ENCODE data around the gene AQP12B. TPM values are rescaled to one million over a fixed set of nuclear protein-coding genes. Genes with fewer than 3 reads are reported as not detected.

Gene AQP12B
- total and polyA plus RNA-seq, 2 of the 8 experiments (the other 6 are each of a cell fraction or from before 2014, with no cell fraction given), result not detected

DNA sequence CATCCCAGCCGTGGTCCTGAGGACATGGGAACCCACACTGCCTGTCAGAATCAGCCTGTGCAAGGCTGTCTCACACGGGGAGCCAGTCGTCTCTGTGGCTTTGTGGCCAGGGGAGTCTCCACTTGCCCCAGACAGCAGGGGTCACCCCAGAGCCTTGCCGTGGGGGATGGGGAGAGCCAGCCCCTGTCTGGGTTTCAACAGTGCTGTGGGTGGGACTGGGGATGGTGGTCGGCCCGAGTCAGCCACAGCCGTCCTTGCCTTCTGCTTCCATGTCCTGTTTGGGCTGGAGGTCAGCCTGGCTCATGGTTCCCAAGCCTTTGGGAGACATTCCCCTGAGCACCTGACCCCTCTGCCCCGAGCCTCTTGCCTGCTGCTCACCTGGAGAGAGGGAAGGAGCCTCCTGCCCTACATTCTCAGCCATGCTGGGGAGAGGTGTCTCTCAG is 37.8 kb downstream of the AQP12B start:
- Histone ChIP-seq H2BK5ac (ENCODE audit: low read depth, low read length) (no peak overlapping the region), H3K4ac (replicated peaks; ENCODE audit: insufficient read length, low read depth, low read length) (no peak overlapping the region), H3K79me2 (ENCODE audit: control insufficient read depth in 1 of 2, insufficient read depth in 2 of 2, low read length in 2 of 2) (no peaks in the 10 kb centered on the region), H3K9me3 (ENCODE audit: insufficient read depth in 2 of 2, low read depth in 1 of 2, low read length in 1 of 2) (no peaks in the 10 kb centered on the region), H2BK15ac (ENCODE audit: low read length) (no peak overlapping the region), H3K4me1 (replicated peaks in 1 of 4; ENCODE audit: control insufficient read depth in 3 of 4, insufficient read depth in 4 of 4, low read length in 3 of 4) (peaks cover 0 to 10% (median 6%) of the 10 kb centered on the region in 4 experiments; a peak in 5 of 7 replicates), H4K91ac (replicated peaks; ENCODE audit: insufficient read length, low read length) (no peak overlapping the region), H3K4me3 (ENCODE audit: extremely low read depth in 1 of 4, insufficient read depth in 2 of 4, low read depth in 3 of 4, low read length in 4 of 4) (no peak overlapping the region), H4K20me1 (replicated peaks in 1 of 2; ENCODE audit: control insufficient read depth in 1 of 2, insufficient read depth in 2 of 2, low read length in 2 of 2) (no peaks in the 10 kb centered on the region), H3K36me3 (ENCODE audit: control insufficient read depth in 2 of 4, insufficient read depth in 4 of 4, low read length in 3 of 4) (no peaks in the 10 kb centered on the region), H4K5ac (ENCODE audit: insufficient read length, low read depth, low read length) (no peak overlapping the region), H2AFZ (ENCODE audit: low read length) (no peak overlapping the region), H3K27me3 (replicated peaks in 1 of 4; ENCODE audit: control insufficient read depth in 3 of 4, extremely low read depth in 1 of 4, insufficient read depth in 3 of 4, low read length in 3 of 4) (peaks cover 0 to 4% (median 2%) of the 10 kb centered on the region in 4 experiments; a peak in 2 of 7 replicates), H2AK5ac (ENCODE audit: low read depth, low read length) (no peak overlapping the region), H3K27ac (ENCODE audit: low read depth, low read length) (no peak overlapping the region), H4K8ac (ENCODE audit: extremely low read depth, insufficient read depth, low read length) (no peak overlapping the region), H2BK20ac (ENCODE audit: low read length) (no peak overlapping the region), H2BK12ac (ENCODE audit: low read depth, low read length) (no peak overlapping the region), H3K9ac (replicated peaks in 1 of 4; ENCODE audit: extremely low read depth in 1 of 4, low read depth in 3 of 4, low read length in 3 of 4) (no peak overlapping the region), H3K4me2 (ENCODE audit: insufficient read depth in 1 of 2, low read depth in 2 of 2, low read length in 2 of 2) (no peak overlapping the region), H3K79me1 (ENCODE audit: low read depth, low read length) (no peaks in the 10 kb centered on the region), H3K23ac (ENCODE audit: insufficient read length) (no peak overlapping the region), H3K14ac (ENCODE audit: insufficient read length) (no peak overlapping the region), H3K23me2 (ENCODE audit: low read depth, low read length) (no peaks in the 10 kb centered on the region), H3K18ac (ENCODE audit: extremely low read depth, low read length) (no peak overlapping the region), H3K56ac (replicated peaks; ENCODE audit: insufficient read length, low read depth, low read length) (no peak overlapping the region), H2BK120ac (replicated peaks; ENCODE audit: low read depth, low read length) (no peak overlapping the region)
- DNase-seq (ENCODE audit: low read depth in 1 of 2, low spot score in 2 of 2), result peak in 1 of 2 experiments; percentile 32
- TF ChIP-seq CTCF (IDR thresholded peaks at IDR 0.05; ENCODE audit: control extremely low read depth in 1 of 3, insufficient read depth in 1 of 3, low read depth in 1 of 3, low read length in 3 of 3) (peak in 1 of 3 experiments; percentile 8; a peak in 1 of 4 replicates), SAP30 (IDR thresholded peaks at IDR 0.05; ENCODE audit: insufficient read depth, insufficient replicate concordance, low read length) (no peak)
- POLR2A ChIA-PET (ENCODE audit: partially characterized antibody), result no interaction called here
- FAIRE-seq, result no peak
- 84% methylated on average over 7 of the region's 8 CpGs; no CpG with 5 or more reads in 1 of the 2 experiments for WGBS, 2 experiments (ENCODE audit: extremely low coverage in 1 of 2, insufficient coverage in 1 of 2, insufficient read length in 1 of 2, insufficient replicate concordance in 2 of 2, low coverage in 1 of 2, low lambda C conversion rate in 2 of 2, missing lambda C conversion rate in 1 of 2)
- CTCF ChIA-PET (ENCODE audit: partially characterized antibody), result interaction anchor here (0.9 kb wide), 1 partner anchor 178 kb away, joined by 4 read pairs; no protein-coding TSS in a partner anchor
